Measurements from ENCODE around the gene TYK2. TPM values are rescaled to one million over a fixed set of nuclear protein-coding genes. Genes with fewer than 3 reads are reported as not detected.

Gene TYK2
- total and polyA plus RNA-seq, 9 of the 15 experiments (the other 6 are each of a cell fraction or from before 2014, with no cell fraction given): 15.0 to 182 (median 85.9) TPM

DNA sequence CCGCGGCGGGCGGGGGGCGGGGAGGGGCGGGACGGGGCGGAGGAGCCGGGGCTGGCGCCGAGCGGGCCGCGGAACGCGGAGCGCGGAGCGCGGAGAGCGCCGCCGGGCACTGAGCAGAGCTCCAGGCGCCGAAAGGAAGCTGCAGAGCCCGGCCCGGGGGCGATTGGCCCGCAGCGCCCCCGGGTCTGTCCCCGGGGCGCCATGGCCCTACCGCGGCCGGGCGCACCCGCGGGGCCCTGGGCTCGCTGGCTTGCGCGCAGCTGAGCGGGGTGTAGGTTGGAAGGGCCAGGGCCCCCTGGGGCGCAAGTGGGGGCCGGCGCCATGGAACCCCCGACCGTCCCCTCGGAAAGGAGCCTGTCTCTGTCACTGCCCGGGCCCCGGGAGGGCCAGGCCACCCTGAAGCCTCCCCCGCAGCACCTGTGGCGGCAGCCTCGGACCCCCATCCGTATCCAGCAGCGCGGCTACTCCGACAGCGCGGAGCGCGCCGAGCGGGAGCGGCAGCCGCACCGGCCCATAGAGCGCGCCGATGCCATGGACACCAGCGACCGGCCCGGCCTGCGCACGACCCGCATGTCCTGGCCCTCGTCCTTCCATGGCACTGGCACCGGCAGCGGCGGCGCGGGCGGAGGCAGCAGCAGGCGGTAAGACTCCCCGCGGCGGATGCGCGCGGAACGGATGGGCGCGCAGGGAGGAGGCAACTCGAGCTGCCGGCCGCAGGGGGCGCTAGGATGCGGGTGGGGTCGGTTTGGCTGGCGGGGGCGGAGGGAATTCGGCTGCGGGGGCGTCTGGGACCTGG is 40.3 kb upstream of the TYK2 start, which contains the start of gene PDE4A (continued):
- TF ChIP-seq, protein P1, sequence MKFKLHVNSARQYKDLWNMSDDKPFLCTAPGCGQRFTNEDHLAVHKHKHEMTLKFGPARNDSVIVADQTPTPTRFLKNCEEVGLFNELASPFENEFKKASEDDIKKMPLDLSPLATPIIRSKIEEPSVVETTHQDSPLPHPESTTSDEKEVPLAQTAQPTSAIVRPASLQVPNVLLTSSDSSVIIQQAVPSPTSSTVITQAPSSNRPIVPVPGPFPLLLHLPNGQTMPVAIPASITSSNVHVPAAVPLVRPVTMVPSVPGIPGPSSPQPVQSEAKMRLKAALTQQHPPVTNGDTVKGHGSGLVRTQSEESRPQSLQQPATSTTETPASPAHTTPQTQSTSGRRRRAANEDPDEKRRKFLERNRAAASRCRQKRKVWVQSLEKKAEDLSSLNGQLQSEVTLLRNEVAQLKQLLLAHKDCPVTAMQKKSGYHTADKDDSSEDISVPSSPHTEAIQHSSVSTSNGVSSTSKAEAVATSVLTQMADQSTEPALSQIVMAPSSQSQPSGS (CRISPR knock-in tag; IDR thresholded peaks at IDR 0.05): no peak
- TF ChIP-seq TEAD1 (CRISPR knock-in tag; IDR thresholded peaks at IDR 0.05) (0 out of 4 replicates have a peak, but pooled peaks of 1 of the 2 experiments have one; percentile 48), ZNF347 (CRISPR knock-in tag; IDR thresholded peaks at IDR 0.05; ENCODE audit: low read depth) (no peak), ETS2 (tag; IDR thresholded peaks at IDR 0.05; ENCODE audit: borderline replicate concordance, poor library complexity, severe bottlenecking) (no peak), NFIX (CRISPR knock-in tag; IDR thresholded peaks at IDR 0.05; ENCODE audit: low read depth) (no peak), GTF3C2 (IDR thresholded peaks at IDR 0.05; ENCODE audit: borderline replicate concordance, extremely low read depth, insufficient read length) (no peak), ADNP (tag; IDR thresholded peaks at IDR 0.05) (no peak), ZNF3 (CRISPR knock-in tag; IDR thresholded peaks at IDR 0.05) (no peak), WHSC1 (IDR thresholded peaks at IDR 0.05; ENCODE audit: low read length) (no peak), SP2 (IDR thresholded peaks at IDR 0.05; ENCODE audit: extremely low read depth, low read depth, low read length, poor library complexity, severe bottlenecking) (no peak), CSDE1 (IDR thresholded peaks at IDR 0.05) (no peak), ID3 (CRISPR knock-in tag; IDR thresholded peaks at IDR 0.05) (no peak), ID3 (tag; IDR thresholded peaks at IDR 0.05) (no peak), TRIM24 (IDR thresholded peaks at IDR 0.05) (no peak), POLR2AphosphoS2 (IDR thresholded peaks at IDR 0.05; ENCODE audit: low read length) (no peak), CEBPB (tag; IDR thresholded peaks at IDR 0.05) (no peak), ZNF134 (CRISPR knock-in tag; conservative IDR thresholded peaks at IDR 0.05) (no peak), SIX5 (IDR thresholded peaks at IDR 0.05; ENCODE audit: borderline replicate concordance in 1 of 2, insufficient read depth in 1 of 2, low read depth in 1 of 2, low read length in 2 of 2) (no peak), GTF2B (IDR thresholded peaks at IDR 0.05; ENCODE audit: extremely low read depth, insufficient read length) (no peak), ZBTB9 (CRISPR knock-in tag; IDR thresholded peaks at IDR 0.05) (no peak), XRCC4 (IDR thresholded peaks at IDR 0.05; ENCODE audit: extremely low read depth, insufficient read depth, insufficient read length) (no peak)

Data from K562 (cell line).